Measurements from ENCODE around the gene PAQR6.

PAQR6 gene

GRCh38 chr1:156245451-156246232 lies 2.2 kb downstream of the PAQR6 start:
- Histone ChIP-seq H3K4me1 (ENCODE audit: control insufficient read depth, insufficient read depth, low read length) (peaks cover 15% of the 10 kb centered on the region), H3K36me3 (ENCODE audit: control insufficient read depth, insufficient read depth, low read length) (peaks cover 18% of the 10 kb centered on the region), H3K27me3 (ENCODE audit: control insufficient read depth, insufficient read depth, low read length) (peaks cover 8% of the 10 kb centered on the region), H3K9me3 (ENCODE audit: control insufficient read depth, insufficient read depth, low read length) (no peaks in the 10 kb centered on the region), H3K4me3 (ENCODE audit: low read depth, low read length) (peak overlapping the region; percentile 48), H3K27ac (ENCODE audit: low read depth, low read length) (no peak overlapping the region), H3K9ac (ENCODE audit: low read depth, low read length) (peak overlapping the region; percentile 43; the same call in 1 of the 2 replicates)

- H3K9ac ChIP-seq (ENCODE audit: low read depth, low read length): no peak overlapping the region
- peaks cover 15% of the 10 kb centered on the region for H3K4me1 ChIP-seq (ENCODE audit: control insufficient read depth, insufficient read depth, low read length)
- no peak overlapping the region for H3K27ac ChIP-seq (ENCODE audit: low read depth, low read length)
- no peaks in the 10 kb centered on the region for H3K9me3 ChIP-seq (ENCODE audit: control insufficient read depth, insufficient read depth, low read length)
- H3K36me3 ChIP-seq (ENCODE audit: control insufficient read depth, insufficient read depth, low read length): peaks cover 12% of the 10 kb centered on the region
- H3K27me3 ChIP-seq (ENCODE audit: control insufficient read depth, insufficient read depth, low read length): peaks cover 8% of the 10 kb centered on the region
- H3K4me3 ChIP-seq (ENCODE audit: low read depth, low read length): no peak overlapping the region
These were observed 3.1 kb downstream of the PAQR6 start for GRCh38 chr1:156244712-156245111.

GRCh38 chr1:156244126-156244525 lies 3.7 kb downstream of the PAQR6 start:
- no peak overlapping the region for H3K9ac ChIP-seq (ENCODE audit: low read depth, low read length)
- no peaks in the 10 kb centered on the region for H3K9me3 ChIP-seq (ENCODE audit: control insufficient read depth, insufficient read depth, low read length)
- no peak overlapping the region for H3K27ac ChIP-seq (ENCODE audit: low read depth, low read length)
- peaks cover 15% of the 10 kb centered on the region for H3K4me1 ChIP-seq (ENCODE audit: control insufficient read depth, insufficient read depth, low read length)
- no peak overlapping the region for H3K4me3 ChIP-seq (ENCODE audit: low read depth, low read length)
- peaks cover 8% of the 10 kb centered on the region for H3K27me3 ChIP-seq (ENCODE audit: control insufficient read depth, insufficient read depth, low read length)
- peaks cover 12% of the 10 kb centered on the region for H3K36me3 ChIP-seq (ENCODE audit: control insufficient read depth, insufficient read depth, low read length)

- Histone ChIP-seq H3K4me1 (ENCODE audit: control insufficient read depth, insufficient read depth, low read length) (peaks cover 14% of the 10 kb centered on the region), H3K9me3 (ENCODE audit: control insufficient read depth, insufficient read depth, low read length) (no peaks in the 10 kb centered on the region), H3K27me3 (ENCODE audit: control insufficient read depth, insufficient read depth, low read length) (peaks cover 8% of the 10 kb centered on the region), H3K36me3 (ENCODE audit: control insufficient read depth, insufficient read depth, low read length) (peaks cover 23% of the 10 kb centered on the region), H3K4me3 (ENCODE audit: low read depth, low read length) (no peak overlapping the region), H3K27ac (ENCODE audit: low read depth, low read length) (no peak overlapping the region), H3K9ac (ENCODE audit: low read depth, low read length) (no peak overlapping the region)
These were observed 5.1 kb downstream of the PAQR6 start for GRCh38 chr1:156242738-156243137.

- peaks cover 10% of the 10 kb centered on the region for H3K4me1 ChIP-seq (ENCODE audit: control insufficient read depth, insufficient read depth, low read length)
- peak within 1 kb of the TSS; percentile 2 for H3K27ac ChIP-seq (ENCODE audit: low read depth, low read length)
- H3K27me3 ChIP-seq (ENCODE audit: control insufficient read depth, insufficient read depth, low read length): peaks cover 8% of the 10 kb centered on the region
- H3K36me3 ChIP-seq (ENCODE audit: control insufficient read depth, insufficient read depth, low read length): peaks cover 29% of the 10 kb centered on the region
- no peaks in the 10 kb centered on the region for H3K9me3 ChIP-seq (ENCODE audit: control insufficient read depth, insufficient read depth, low read length)
- no peak within 1 kb of the TSS for H3K4me3 ChIP-seq (ENCODE audit: low read depth, low read length)
- H3K9ac ChIP-seq (ENCODE audit: low read depth, low read length): no peak within 1 kb of the TSS
These were observed 5.9 kb downstream of the PAQR6 start, which contains the start of gene BGLAP for GRCh38 chr1:156241926-156242325. Gene BGLAP, plus strand, starts transcription at chr1:156242184. Its CDS starts 48 bp downstream, at chr1:156242232.

- Histone ChIP-seq H3K9me3 (ENCODE audit: control insufficient read depth, insufficient read depth, low read length) (no peaks in the 10 kb centered on the region), H3K4me1 (ENCODE audit: control insufficient read depth, insufficient read depth, low read length) (peaks cover 10% of the 10 kb centered on the region), H3K36me3 (ENCODE audit: control insufficient read depth, insufficient read depth, low read length) (peaks cover 35% of the 10 kb centered on the region), H3K27ac (ENCODE audit: low read depth, low read length) (peak overlapping the region; percentile 2), H3K27me3 (ENCODE audit: control insufficient read depth, insufficient read depth, low read length) (peaks cover 8% of the 10 kb centered on the region), H3K4me3 (ENCODE audit: low read depth, low read length) (no peak overlapping the region), H3K9ac (ENCODE audit: low read depth, low read length) (no peak overlapping the region)
These were observed 6.5 kb downstream of the PAQR6 start for GRCh38 chr1:156241311-156241811.

GRCh38 chr1:156238248-156238647 lies 9.6 kb downstream of the PAQR6 start:
- Histone ChIP-seq H3K9ac (ENCODE audit: low read depth, low read length) (no peak overlapping the region), H3K27ac (ENCODE audit: low read depth, low read length) (no peak overlapping the region), H3K27me3 (ENCODE audit: control insufficient read depth, insufficient read depth, low read length) (no peaks in the 10 kb centered on the region), H3K36me3 (ENCODE audit: control insufficient read depth, insufficient read depth, low read length) (peaks cover 54% of the 10 kb centered on the region), H3K4me3 (ENCODE audit: low read depth, low read length) (no peak overlapping the region), H3K9me3 (ENCODE audit: control insufficient read depth, insufficient read depth, low read length) (no peaks in the 10 kb centered on the region), H3K4me1 (ENCODE audit: control insufficient read depth, insufficient read depth, low read length) (no peaks in the 10 kb centered on the region)

GRCh38 chr1:156236164-156236563 lies 11.7 kb downstream of the PAQR6 start:
- no peaks in the 10 kb centered on the region for H3K4me1 ChIP-seq (ENCODE audit: control insufficient read depth, insufficient read depth, low read length)
- H3K4me3 ChIP-seq (ENCODE audit: low read depth, low read length): no peak overlapping the region
- H3K9me3 ChIP-seq (ENCODE audit: control insufficient read depth, insufficient read depth, low read length): no peaks in the 10 kb centered on the region
- H3K36me3 ChIP-seq (ENCODE audit: control insufficient read depth, insufficient read depth, low read length): peaks cover 56% of the 10 kb centered on the region
- no peak overlapping the region for H3K27ac ChIP-seq (ENCODE audit: low read depth, low read length)
- no peaks in the 10 kb centered on the region for H3K27me3 ChIP-seq (ENCODE audit: control insufficient read depth, insufficient read depth, low read length)
- H3K9ac ChIP-seq (ENCODE audit: low read depth, low read length): no peak overlapping the region

GRCh38 chr1:156233426-156234127 lies 14.3 kb downstream of the PAQR6 start:
- Histone ChIP-seq H3K9ac (ENCODE audit: low read depth, low read length) (no peak overlapping the region), H3K27me3 (ENCODE audit: control insufficient read depth, insufficient read depth, low read length) (no peaks in the 10 kb centered on the region)

GRCh38 chr1:156232201-156232894 lies 15.5 kb downstream of the PAQR6 start:
- Histone ChIP-seq H3K27me3 (ENCODE audit: control insufficient read depth, insufficient read depth, low read length) (no peaks in the 10 kb centered on the region), H3K4me1 (ENCODE audit: control insufficient read depth, insufficient read depth, low read length) (no peaks in the 10 kb centered on the region), H3K9ac (ENCODE audit: low read depth, low read length) (no peak overlapping the region), H3K9me3 (ENCODE audit: control insufficient read depth, insufficient read depth, low read length) (no peaks in the 10 kb centered on the region), H3K27ac (ENCODE audit: low read depth, low read length) (no peak overlapping the region), H3K36me3 (ENCODE audit: control insufficient read depth, insufficient read depth, low read length) (peaks cover 45% of the 10 kb centered on the region), H3K4me3 (ENCODE audit: low read depth, low read length) (no peak overlapping the region)

More at GRCh38 chr1:156233426-156234127, 14.3 kb downstream of the PAQR6 start:
- no peak overlapping the region for H3K27ac ChIP-seq (ENCODE audit: low read depth, low read length)
- H3K4me3 ChIP-seq (ENCODE audit: low read depth, low read length): no peak overlapping the region
- no peaks in the 10 kb centered on the region for H3K9me3 ChIP-seq (ENCODE audit: control insufficient read depth, insufficient read depth, low read length)
- no peaks in the 10 kb centered on the region for H3K4me1 ChIP-seq (ENCODE audit: control insufficient read depth, insufficient read depth, low read length)
- peaks cover 51% of the 10 kb centered on the region for H3K36me3 ChIP-seq (ENCODE audit: control insufficient read depth, insufficient read depth, low read length)

All from HUES48 (cell line).